Measurements from ENCODE around the gene IFT22.
"Not testable (repeated sequence)": the region's sequence is repeated elsewhere in the genome, so short reads cannot be mapped to it uniquely, and the experiment has no call there.

The IFT22 gene

GRCh38 chr7:101321491-101322401 lies at the start of gene IFT22:
TSS of gene IFT22 (minus strand) at chr7:101321812. CDS start at chr7:101321709, 103 bp downstream.
- DNase-seq (ENCODE audit: low spot score): peak; percentile 81

- no peak for DNase-seq (ENCODE audit: low spot score)
Measured at GRCh38 chr7:101370836-101371235, 49.2 kb upstream of the IFT22 start.

GRCh38 chr7:101368422-101369165 lies 47.0 kb upstream of the IFT22 start:
- no peak for DNase-seq (ENCODE audit: low spot score)

- no peak for DNase-seq (ENCODE audit: low spot score)
Measured at GRCh38 chr7:101367676-101368075, 46.1 kb upstream of the IFT22 start.

- no peak for DNase-seq (ENCODE audit: low spot score)
Measured at GRCh38 chr7:101365956-101366355, 44.3 kb upstream of the IFT22 start.

GRCh38 chr7:101363734-101364374 lies 42.2 kb upstream of the IFT22 start:
- DNase-seq (ENCODE audit: low spot score): peak; percentile 89

- no peak for DNase-seq (ENCODE audit: low spot score)
Measured at GRCh38 chr7:101363196-101363733, 41.7 kb upstream of the IFT22 start.

GRCh38 chr7:101362334-101363195 lies 41.0 kb upstream of the IFT22 start, which contains the start of gene COL26A1:
TSS of gene COL26A1 (plus strand) at chr7:101362875. CDS start at chr7:101363033, 158 bp downstream.
- DNase-seq (ENCODE audit: low spot score): peak; percentile 82

- no peak for DNase-seq (ENCODE audit: low spot score)
Measured at GRCh38 chr7:101357433-101357832, 35.8 kb upstream of the IFT22 start.

GRCh38 chr7:101352920-101353308 lies 31.3 kb upstream of the IFT22 start:
- no peak for DNase-seq (ENCODE audit: low spot score)

GRCh38 chr7:101349300-101349699 lies 27.7 kb upstream of the IFT22 start:
- not testable (repeated sequence) for DNase-seq (ENCODE audit: low spot score)

GRCh38 chr7:101348456-101349067 lies 26.9 kb upstream of the IFT22 start:
- DNase-seq (ENCODE audit: low spot score): not testable (repeated sequence)

GRCh38 chr7:101347477-101347876 lies 25.9 kb upstream of the IFT22 start:
- no peak for DNase-seq (ENCODE audit: low spot score)

- DNase-seq (ENCODE audit: low spot score): no peak
Measured at GRCh38 chr7:101342892-101343291, 21.3 kb upstream of the IFT22 start.

GRCh38 chr7:101340379-101340778 lies 18.8 kb upstream of the IFT22 start:
- DNase-seq (ENCODE audit: low spot score): no peak

- no peak for DNase-seq (ENCODE audit: low spot score)
Measured at GRCh38 chr7:101333912-101334311, 12.3 kb upstream of the IFT22 start.

GRCh38 chr7:101332026-101332425 lies 10.4 kb upstream of the IFT22 start:
- DNase-seq (ENCODE audit: low spot score): no peak

- DNase-seq (ENCODE audit: low spot score): no peak
Measured at GRCh38 chr7:101330011-101330484, 8.4 kb upstream of the IFT22 start.

GRCh38 chr7:101328159-101328558 lies 6.5 kb upstream of the IFT22 start:
- DNase-seq (ENCODE audit: low spot score): no peak

GRCh38 chr7:101319401-101319800 lies 2.2 kb downstream of the IFT22 start:
- no peak for DNase-seq (ENCODE audit: low spot score)

GRCh38 chr7:101315336-101315735 lies 6.3 kb downstream of the IFT22 start:
- peak; percentile 51 for DNase-seq (ENCODE audit: low spot score)
